Central memory CD4-positive, alpha-beta T cell (primary cell): ENCODE data around the gene SCRT2.

Source experiments
- DNase-seq: peaks from one replicate; pipeline ENCODE4 v3.0.0; 2022

Gene SCRT2

DNA sequence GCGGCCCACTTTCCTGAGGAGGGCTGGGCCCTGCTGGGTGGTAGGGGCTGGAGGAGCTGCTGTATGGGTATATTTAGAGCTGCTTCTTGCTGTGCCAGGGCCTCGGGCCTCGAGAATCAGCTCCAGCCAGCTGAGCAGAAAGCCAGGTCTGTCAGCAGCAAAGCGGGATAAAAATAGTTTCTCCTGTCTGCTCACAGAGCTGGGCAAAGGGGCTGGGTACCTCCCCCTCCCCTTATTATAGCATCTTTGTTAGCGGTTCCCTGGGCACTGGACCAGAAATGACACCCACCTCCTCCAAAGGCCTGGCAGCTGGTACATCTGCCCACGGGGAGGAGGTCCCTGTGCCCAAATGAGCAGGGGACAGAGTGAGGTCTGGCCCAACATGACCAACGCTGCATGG, 6.0 kb downstream of the SCRT2 start:
- no peak for DNase-seq

GRCh38 chr20:668638-669037, 7.0 kb downstream of the SCRT2 start:
- no peak for DNase-seq

DNA sequence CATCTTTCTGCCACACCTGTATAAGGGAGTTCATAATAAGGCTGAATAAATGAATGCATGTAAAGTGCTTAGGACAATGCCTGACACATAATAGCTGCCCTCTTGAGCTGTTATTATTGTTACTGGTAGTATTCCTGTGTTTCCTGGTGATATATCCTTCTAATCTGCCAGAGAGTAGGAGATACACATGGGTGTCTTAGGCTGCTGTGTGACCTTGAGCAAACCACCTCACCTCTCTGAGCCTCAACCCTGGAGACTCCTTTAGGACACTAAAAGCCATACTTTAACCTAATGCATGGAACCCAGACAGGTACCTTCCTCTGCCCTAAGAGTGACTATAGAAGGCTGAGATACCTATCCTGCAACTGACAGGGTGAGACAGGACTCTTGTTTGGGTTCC, 7.6 kb downstream of the SCRT2 start:
- no peak for DNase-seq

GRCh38 chr20:667351-668034, 8.1 kb downstream of the SCRT2 start:
- DNase-seq = peak; percentile 7

DNA sequence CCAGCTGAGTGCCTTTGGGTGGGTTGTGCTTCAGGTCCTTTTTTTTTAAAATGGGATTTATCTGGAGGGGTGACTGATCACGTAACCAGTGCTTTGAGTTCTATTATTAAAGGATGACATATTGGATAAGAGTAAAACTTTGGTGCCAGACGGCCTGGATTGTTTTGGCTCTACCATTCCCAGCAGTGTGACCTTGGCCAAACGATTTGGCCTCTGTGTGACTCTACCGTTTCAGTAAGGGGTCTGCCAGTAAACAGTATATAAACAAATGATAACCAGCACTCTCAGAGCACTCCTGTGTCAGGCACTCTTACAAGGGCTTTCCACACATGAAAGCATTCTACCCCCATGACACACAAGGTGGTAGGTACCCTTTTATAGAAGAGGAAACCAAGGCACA, 8.7 kb downstream of the SCRT2 start:
- DNase-seq = no peak

DNA sequence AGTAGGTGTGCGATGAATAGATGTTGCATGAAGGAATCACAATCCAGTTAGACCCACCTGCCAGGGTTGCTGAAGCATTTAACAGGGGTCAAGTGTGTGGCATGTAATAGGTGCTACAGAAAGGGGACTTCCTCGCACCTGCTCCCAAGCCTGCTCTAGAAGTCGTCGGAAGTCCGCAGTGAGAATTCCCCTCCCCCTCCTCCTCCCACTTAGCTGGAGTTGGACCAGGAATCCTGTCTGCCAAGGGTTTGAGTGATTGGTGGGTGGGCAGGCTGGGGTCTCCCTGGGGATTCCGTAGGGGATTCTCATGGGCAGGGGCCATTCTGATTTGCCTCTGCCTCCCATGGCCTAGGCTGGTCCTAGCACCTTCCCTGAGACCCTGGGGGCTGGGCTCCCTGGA, 10.3 kb downstream of the SCRT2 start:
- no peak for DNase-seq

DNA sequence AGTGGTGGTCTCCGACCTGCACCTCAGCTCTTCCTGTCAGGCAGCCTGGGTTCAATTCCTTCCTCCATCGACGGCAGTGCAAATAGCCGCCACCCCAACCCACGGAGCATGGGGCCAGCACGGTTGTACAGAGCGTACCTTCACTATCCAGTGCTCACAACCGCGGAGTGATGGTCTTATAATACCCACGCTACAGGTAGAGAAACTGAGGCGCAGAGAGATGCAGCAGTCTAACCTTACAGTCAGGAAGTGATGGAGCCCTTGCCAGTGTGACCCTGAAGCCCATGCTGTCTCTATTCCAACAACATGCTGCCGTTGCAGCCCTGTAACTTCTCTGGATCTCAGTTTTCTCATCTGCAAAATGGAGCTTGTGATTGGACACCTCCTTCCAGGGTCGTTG, 11.0 kb downstream of the SCRT2 start:
- no peak for DNase-seq

DNA sequence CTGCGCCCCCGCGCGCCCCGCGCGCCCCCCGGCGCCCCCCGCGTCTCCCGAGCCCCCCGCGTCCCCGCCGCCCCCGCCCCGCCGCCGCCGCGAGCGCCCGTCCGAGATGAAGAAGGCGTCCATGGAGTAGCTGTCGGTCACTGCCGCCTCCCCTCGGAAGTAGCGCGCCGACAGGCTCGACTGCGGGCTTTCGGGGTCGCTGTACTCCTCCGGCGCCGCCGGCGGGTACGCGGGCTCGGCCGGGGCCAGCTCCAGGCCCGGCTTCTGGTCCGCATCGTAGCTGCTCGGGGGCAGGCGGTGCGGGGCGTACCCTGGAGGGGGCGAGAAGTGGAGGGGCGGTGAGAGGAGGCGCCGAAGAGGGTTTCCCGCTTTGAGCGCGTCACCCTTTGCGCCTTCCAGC, 11.5 kb downstream of the SCRT2 start:
- no peak for DNase-seq

GRCh38 chr20:663315-664090, 12.1 kb downstream of the SCRT2 start:
- no peak for DNase-seq

GRCh38 chr20:662277-663192, 13.1 kb downstream of the SCRT2 start:
- no peak for DNase-seq

GRCh38 chr20:661474-662270, 13.9 kb downstream of the SCRT2 start:
- no peak for DNase-seq

GRCh38 chr20:658731-659291, 16.8 kb downstream of the SCRT2 start:
- no peak for DNase-seq

DNA sequence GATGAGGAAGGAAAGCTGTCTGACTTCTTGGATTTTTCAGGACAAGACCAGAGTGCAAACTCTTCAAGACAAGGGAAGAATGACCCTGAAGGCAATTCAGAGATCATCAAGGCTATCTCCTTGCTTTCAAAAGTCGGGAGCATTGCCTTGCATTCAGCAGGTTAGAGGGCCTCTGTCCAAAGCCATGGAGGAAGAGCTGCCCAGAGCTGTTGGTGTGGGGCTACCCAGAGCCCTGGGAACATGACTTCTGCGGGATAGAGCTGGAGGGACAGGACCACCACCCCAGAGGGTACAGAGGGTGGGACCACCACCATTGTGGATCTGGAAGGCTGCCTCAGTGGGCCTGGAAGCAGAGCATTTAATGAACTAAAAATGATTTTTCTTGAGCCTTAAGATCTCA, 17.4 kb downstream of the SCRT2 start:
- DNase-seq = no peak

GRCh38 chr20:655726-656624, 19.6 kb downstream of the SCRT2 start:
- DNase-seq = no peak

- no peak for DNase-seq
Observed at GRCh38 chr20:654417-654750, 21.2 kb downstream of the SCRT2 start.

DNA sequence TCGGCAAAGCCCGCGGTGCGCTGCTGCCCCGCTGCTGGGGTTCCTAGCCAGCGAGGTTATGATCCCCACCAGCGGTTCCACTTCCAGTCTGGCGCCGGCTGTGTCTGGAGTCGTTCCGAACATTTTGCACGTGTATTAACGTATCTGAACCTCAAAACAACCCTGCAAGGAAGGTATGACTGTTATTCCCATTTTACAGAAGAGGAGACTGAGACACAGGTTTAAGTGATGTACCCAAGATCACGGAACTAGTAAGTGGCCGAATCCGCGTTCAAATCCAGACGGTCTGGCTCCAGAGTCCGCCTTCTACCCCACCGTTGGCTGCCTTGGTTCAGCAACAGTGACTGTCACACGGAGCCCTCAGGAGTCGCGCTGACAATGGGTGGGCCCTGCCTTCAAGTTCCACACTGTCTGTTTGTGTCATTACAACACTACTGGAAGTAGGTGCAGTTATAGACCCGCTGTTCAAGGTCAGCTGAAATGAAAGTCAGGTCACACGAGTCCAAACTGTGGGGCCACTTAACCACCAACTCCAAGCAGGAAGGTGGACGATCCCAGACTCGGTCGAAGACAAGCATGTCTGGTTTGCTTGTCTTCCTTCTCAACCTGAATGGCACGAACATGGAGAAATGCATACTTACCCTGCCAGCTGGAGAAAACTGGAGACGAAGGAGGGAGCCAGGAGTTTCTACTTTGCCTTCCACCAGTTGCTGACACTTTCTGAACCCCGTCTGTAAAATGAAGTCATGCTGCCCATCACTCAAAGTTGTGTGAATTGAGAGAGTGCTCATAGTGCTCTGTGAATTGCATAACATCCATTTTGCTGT, 21.8 kb downstream of the SCRT2 start:
- no peak for DNase-seq

GRCh38 chr20:653110-653589, 22.5 kb downstream of the SCRT2 start, which contains the start of gene SRXN1:
Gene SRXN1 (minus strand): TSS chr20:653200. CDS start chr20:653185, 15 bp downstream.
- DNase-seq = peak; percentile 57

- no peak for DNase-seq
Observed at GRCh38 chr20:652615-653109, 22.9 kb downstream of the SCRT2 start.

- DNase-seq = no peak
Observed at GRCh38 chr20:651713-652614, 23.6 kb downstream of the SCRT2 start.
